DMS114 treated with DMSO at 0.1 percent for 48 hours (cell line): ENCODE measurements around the gene SHC2.

Source experiments
- DNase-seq: peaks from one replicate; lab custom pipeline; 2025; ENCODE audit not compliant: unreplicated experiment; lab: John Stamatoyannopoulos, UW

SHC2 gene

GRCh38 chr19:376111-376470, 84.7 kb downstream of the SHC2 start:
- no peak for DNase-seq

- no peak for DNase-seq
Observed at GRCh38 chr19:375395-376110, 85.3 kb downstream of the SHC2 start.

- DNase-seq: no peak
Observed at GRCh38 chr19:374886-375235, 86.0 kb downstream of the SHC2 start.

GRCh38 chr19:374183-374885, 86.5 kb downstream of the SHC2 start:
- DNase-seq: no peak

- no peak for DNase-seq
Observed at GRCh38 chr19:373391-374182, 87.2 kb downstream of the SHC2 start.

- no peak for DNase-seq
Observed at GRCh38 chr19:372306-372890, 88.4 kb downstream of the SHC2 start.

- no peak for DNase-seq
Observed at GRCh38 chr19:371501-372168, 89.2 kb downstream of the SHC2 start.

- no peak for DNase-seq
Observed at GRCh38 chr19:370641-371330, 90.0 kb downstream of the SHC2 start.

- no peak for DNase-seq
Observed at GRCh38 chr19:369876-370275, 91.0 kb downstream of the SHC2 start.

GRCh38 chr19:369256-369655, 91.6 kb downstream of the SHC2 start:
- no peak for DNase-seq

GRCh38 chr19:368630-369024, 92.2 kb downstream of the SHC2 start:
- DNase-seq: no peak

GRCh38 chr19:367963-368629, 92.7 kb downstream of the SHC2 start:
- DNase-seq: no peak

GRCh38 chr19:367561-367960, 93.3 kb downstream of the SHC2 start:
- no peak for DNase-seq

- no peak for DNase-seq
Observed at GRCh38 chr19:366951-367350, 93.9 kb downstream of the SHC2 start.
